ENCODE data around the gene GTF3C2. TPM values are rescaled to one million over a fixed set of nuclear protein-coding genes. Genes with fewer than 3 reads are reported as not detected.

Gene GTF3C2
- total and polyA plus RNA-seq, 4 donors, result 9.7 to 20.6 (median 14.7) TPM

GRCh38 chr2:27314709-27315108 is 41.9 kb downstream of the GTF3C2 start:
- DNase-seq (ENCODE audit: low spot score), result no peak
- Histone ChIP-seq H3K9me3 (ENCODE audit: control insufficient read depth in 4 of 4, low read length in 3 of 4) (no peaks in the 10 kb centered on the region), H3K27me3 (ENCODE audit: control insufficient read depth in 4 of 4, insufficient read depth in 4 of 4, low read length in 3 of 4) (no peaks in the 10 kb centered on the region), H3K9ac (ENCODE audit: low read depth in 1 of 2, low read length in 2 of 2) (no peak overlapping the region), H3K4me3 (ENCODE audit: low read depth in 1 of 3, low read length in 3 of 3) (no peak overlapping the region), H3K4me1 (ENCODE audit: control insufficient read depth in 4 of 4, insufficient read depth in 4 of 4, low read length in 3 of 4) (no peaks in the 10 kb centered on the region), H3K36me3 (ENCODE audit: control insufficient read depth in 4 of 4, insufficient read depth in 3 of 4, low read depth in 1 of 4, low read length in 3 of 4) (peaks cover 0 to 10% (median 2%) of the 10 kb centered on the region in 4 donors), H3K27ac (ENCODE audit: low read depth in 1 of 2, low read length in 2 of 2) (no peak overlapping the region)
- no peak for TF ChIP-seq EGR1 (IDR thresholded peaks at IDR 0.05; ENCODE audit: low read depth in 2 of 2)
- no peak for TF ChIP-seq HNF4G (IDR thresholded peaks at IDR 0.05)
- TF ChIP-seq ZBTB33 (IDR thresholded peaks at IDR 0.05), result no peak
- no peak for TF ChIP-seq YY1 (IDR thresholded peaks at IDR 0.05)
- TF ChIP-seq RXRA (IDR thresholded peaks at IDR 0.05), result no peak
- TF ChIP-seq, protein P1, sequence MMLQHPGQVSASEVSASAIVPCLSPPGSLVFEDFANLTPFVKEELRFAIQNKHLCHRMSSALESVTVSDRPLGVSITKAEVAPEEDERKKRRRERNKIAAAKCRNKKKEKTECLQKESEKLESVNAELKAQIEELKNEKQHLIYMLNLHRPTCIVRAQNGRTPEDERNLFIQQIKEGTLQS (IDR thresholded peaks at IDR 0.05), result no peak
- no peak for TF ChIP-seq HNF4A (conservative IDR thresholded peaks at IDR 0.05)
- no peak for TF ChIP-seq RAD21 (IDR thresholded peaks at IDR 0.05)
- no peak for TF ChIP-seq FOXA2 (IDR thresholded peaks at IDR 0.05)
- TF ChIP-seq NR2F2 (IDR thresholded peaks at IDR 0.05), result no peak
- no peak for TF ChIP-seq FOXA1 (IDR thresholded peaks at IDR 0.05)
- no peak for TF ChIP-seq CTCF (IDR thresholded peaks at IDR 0.05; ENCODE audit: low read depth, low read length, missing input control)
- TF ChIP-seq, protein P2, sequence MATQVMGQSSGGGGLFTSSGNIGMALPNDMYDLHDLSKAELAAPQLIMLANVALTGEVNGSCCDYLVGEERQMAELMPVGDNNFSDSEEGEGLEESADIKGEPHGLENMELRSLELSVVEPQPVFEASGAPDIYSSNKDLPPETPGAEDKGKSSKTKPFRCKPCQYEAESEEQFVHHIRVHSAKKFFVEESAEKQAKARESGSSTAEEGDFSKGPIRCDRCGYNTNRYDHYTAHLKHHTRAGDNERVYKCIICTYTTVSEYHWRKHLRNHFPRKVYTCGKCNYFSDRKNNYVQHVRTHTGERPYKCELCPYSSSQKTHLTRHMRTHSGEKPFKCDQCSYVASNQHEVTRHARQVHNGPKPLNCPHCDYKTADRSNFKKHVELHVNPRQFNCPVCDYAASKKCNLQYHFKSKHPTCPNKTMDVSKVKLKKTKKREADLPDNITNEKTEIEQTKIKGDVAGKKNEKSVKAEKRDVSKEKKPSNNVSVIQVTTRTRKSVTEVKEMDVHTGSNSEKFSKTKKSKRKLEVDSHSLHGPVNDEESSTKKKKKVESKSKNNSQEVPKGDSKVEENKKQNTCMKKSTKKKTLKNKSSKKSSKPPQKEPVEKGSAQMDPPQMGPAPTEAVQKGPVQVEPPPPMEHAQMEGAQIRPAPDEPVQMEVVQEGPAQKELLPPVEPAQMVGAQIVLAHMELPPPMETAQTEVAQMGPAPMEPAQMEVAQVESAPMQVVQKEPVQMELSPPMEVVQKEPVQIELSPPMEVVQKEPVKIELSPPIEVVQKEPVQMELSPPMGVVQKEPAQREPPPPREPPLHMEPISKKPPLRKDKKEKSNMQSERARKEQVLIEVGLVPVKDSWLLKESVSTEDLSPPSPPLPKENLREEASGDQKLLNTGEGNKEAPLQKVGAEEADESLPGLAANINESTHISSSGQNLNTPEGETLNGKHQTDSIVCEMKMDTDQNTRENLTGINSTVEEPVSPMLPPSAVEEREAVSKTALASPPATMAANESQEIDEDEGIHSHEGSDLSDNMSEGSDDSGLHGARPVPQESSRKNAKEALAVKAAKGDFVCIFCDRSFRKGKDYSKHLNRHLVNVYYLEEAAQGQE (IDR thresholded peaks at IDR 0.05), result no peak
- no peak for TF ChIP-seq JUND (IDR thresholded peaks at IDR 0.05)
- no peak for TF ChIP-seq MAX (IDR thresholded peaks at IDR 0.05)
- TF ChIP-seq SP1 (IDR thresholded peaks at IDR 0.05), result no peak
- no peak for TF ChIP-seq GABPA (IDR thresholded peaks at IDR 0.05 in 1 of 2, conservative IDR thresholded peaks at IDR 0.05 in 1 of 2)
- TF ChIP-seq TAF1 (conservative IDR thresholded peaks at IDR 0.05), result no peak
- 92% methylated on average over 9 of the region's 9 CpGs for WGBS

Measured in liver (tissue), 9 donors.